SK-N-MC (cell line): ENCODE data around the gene PCCA.

Source experiments
- DNase-seq: peaks from one replicate; pipeline ENCODE4 v3.0.0-alpha.2; 2011; ENCODE audit warnings: low read depth, low spot score
- H3K27ac ChIP-seq: fragments of 200-600 bp; sonication (generic); 2 replicates; pipeline ENCODE4 v1.5.1; 2016; ENCODE audit warnings: mixed run types
- H3K36me3 ChIP-seq: fragments of 200-600 bp; sonication (generic); 2 replicates; pipeline ENCODE4 v1.6.1; 2017; ENCODE audit warnings: antibody characterized with exemption, low read length, mixed read lengths; ENCODE audit not compliant: insufficient read depth
- H3K4me3 ChIP-seq: fragments of 200-600 bp; sonication (generic); 2 replicates; pipeline ENCODE4 v1.5.1; 2016
- H3K9ac ChIP-seq: fragments of 200-600 bp; sonication (generic); 2 replicates; pipeline ENCODE4 v1.8.0; 2017; ENCODE audit warnings: mixed run types, mixed read lengths; ENCODE audit not compliant: insufficient read length
- H3K9me3 ChIP-seq: fragments of 200-600 bp; sonication (generic); 2 replicates; pipeline ENCODE4 v1.6.1; 2017; ENCODE audit warnings: low read depth, mild to moderate bottlenecking, antibody characterized with exemption, low read length, moderate library complexity, mixed read lengths
- EZH2 ChIP-seq: fragments of 200-600 bp; sonication (generic); IDR thresholded peaks from one replicate; pipeline ENCODE4 v1.6.1; 2017; ENCODE audit warnings: antibody characterized with exemption
- FOXP2 ChIP-seq: optimal IDR thresholded peaks from 2 replicates; pipeline ENCODE3; 2011; ENCODE audit warnings: mild to moderate bottlenecking, moderate library complexity; ENCODE audit not compliant: insufficient read depth; ENCODE audit errors: extremely low read length, control extremely low read depth
- POLR2AphosphoS5 ChIP-seq: IDR thresholded peaks from 2 replicates; pipeline ENCODE4 v1.6.1; 2012; ENCODE audit warnings: mild to moderate bottlenecking, low read depth, low read length, borderline replicate concordance

PCCA gene

DNA sequence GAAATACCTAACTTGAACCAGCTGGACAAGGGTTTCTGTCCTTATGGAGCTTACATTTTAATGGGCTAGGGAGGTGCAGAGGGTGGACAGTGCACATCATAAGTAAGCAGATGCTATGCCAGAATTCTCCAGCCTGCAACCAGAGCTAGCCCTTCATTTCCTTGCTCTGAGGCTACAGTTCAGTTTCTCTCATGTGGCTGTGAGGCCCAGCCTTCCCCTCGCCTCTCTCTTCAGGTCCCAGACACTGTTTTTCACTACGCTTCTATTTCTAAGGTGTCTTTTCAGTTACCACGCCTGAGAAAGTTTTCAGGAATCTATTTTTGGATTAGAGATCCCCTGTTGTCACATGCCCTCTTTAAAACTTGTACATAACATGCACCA lies 141.9 kb downstream of the PCCA start:
- TF ChIP-seq POLR2AphosphoS5 (no peak), FOXP2 (no peak), EZH2 (no peak)
- no peak overlapping the region for H3K4me3 ChIP-seq
- no peaks in the 10 kb centered on the region for H3K36me3 ChIP-seq
- H3K9ac ChIP-seq = no peak overlapping the region
- no peak for DNase-seq
- H3K9me3 ChIP-seq = no peaks in the 10 kb centered on the region
- no peak overlapping the region for H3K27ac ChIP-seq

DNA sequence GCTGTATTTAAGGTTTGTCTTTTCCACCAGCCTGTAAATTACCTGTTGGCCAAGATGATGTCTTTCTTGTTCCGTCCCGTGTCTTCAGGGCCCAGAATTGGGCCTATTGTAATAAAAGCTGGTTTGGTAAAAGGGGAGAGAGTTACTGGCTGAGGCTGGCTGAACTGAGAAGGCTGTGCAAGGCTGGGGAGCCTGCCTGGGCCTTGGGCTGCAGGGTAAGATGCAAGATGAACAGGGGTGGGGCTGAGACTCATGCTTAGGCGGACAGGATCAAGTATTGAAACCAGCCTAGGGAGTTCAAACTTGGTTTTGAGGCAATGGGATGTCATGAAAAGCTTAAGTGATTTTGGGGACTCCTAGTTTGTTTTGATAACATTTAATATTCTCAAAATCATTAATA lies 142.3 kb downstream of the PCCA start:
- Histone ChIP-seq H3K36me3 (no peaks in the 10 kb centered on the region), H3K9me3 (no peaks in the 10 kb centered on the region), H3K4me3 (no peak overlapping the region), H3K9ac (no peak overlapping the region), H3K27ac (no peak overlapping the region)
- DNase-seq = no peak
- TF ChIP-seq POLR2AphosphoS5 = no peak
- TF ChIP-seq EZH2 = no peak
- TF ChIP-seq FOXP2 = no peak

DNA sequence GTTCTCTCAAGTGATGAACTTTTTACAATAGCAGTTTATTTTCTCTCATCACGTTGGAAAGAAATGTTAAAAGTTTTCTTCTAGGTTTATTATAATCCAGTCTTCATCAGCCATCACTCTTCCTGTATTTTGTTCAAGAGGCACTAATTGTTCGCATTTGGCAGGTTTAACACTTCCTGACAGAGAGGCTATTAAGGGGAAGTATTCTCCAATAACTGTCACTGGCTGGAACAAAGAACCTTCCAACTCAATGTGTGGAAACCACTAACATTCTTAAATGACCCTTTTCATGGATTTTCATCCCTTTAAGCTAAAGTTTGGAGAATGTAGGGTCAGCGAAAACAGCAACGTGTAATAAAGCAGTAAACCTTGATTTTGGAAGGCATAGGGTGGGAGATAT lies 145.1 kb downstream of the PCCA start:
- no peak for TF ChIP-seq EZH2
- no peak for TF ChIP-seq FOXP2
- peak; percentile 32; the same call in 1 of the 2 replicates for TF ChIP-seq POLR2AphosphoS5
- Histone ChIP-seq H3K9ac (peak overlapping the region; percentile 38), H3K36me3 (0 out of 2 replicates have a peak, but pooled peaks cover 3% of the 10 kb centered on the region), H3K9me3 (peaks cover 4% of the 10 kb centered on the region; the same call in 1 of the 2 replicates), H3K27ac (peak overlapping the region; percentile 82), H3K4me3 (peak overlapping the region; percentile 46)
- no peak for DNase-seq

DNA sequence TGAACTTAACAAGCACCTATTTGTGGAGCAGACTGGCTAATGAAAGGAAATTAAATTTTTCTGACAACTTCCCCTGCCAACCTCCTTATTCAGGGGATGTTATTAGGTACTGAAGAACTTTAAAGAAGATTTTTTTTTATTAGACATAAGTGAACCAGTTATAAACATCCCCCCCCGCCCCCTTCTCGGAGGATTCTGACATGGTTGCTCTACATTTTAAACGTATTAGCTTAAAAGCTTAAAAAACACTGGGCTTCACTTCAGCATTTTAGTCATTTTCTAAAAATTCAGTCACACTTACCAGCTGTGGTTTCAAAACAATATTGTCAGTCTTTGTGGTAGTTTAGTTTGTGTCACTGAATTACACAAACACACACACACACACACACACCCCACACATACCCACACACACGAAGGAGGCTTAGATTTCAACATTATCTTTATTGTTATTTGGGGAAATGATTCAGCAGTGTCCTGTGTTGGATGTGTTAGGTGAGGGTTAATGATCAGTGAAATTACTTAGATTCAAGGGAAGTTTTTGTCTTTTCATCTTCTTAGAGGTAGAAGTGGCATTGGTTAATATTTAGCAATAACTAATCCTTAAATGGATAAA lies 145.7 kb downstream of the PCCA start:
- no peak for TF ChIP-seq EZH2
- no peak for TF ChIP-seq POLR2AphosphoS5
- TF ChIP-seq FOXP2 = no peak
- peaks cover 4% of the 10 kb centered on the region; the same call in 1 of the 2 replicates for H3K9me3 ChIP-seq
- peak overlapping the region; percentile 82 for H3K27ac ChIP-seq
- DNase-seq = no peak
- peak overlapping the region; percentile 46 for H3K4me3 ChIP-seq
- peak overlapping the region; percentile 43 for H3K9ac ChIP-seq
- 0 out of 2 replicates have a peak, but pooled peaks cover 5% of the 10 kb centered on the region for H3K36me3 ChIP-seq

DNA sequence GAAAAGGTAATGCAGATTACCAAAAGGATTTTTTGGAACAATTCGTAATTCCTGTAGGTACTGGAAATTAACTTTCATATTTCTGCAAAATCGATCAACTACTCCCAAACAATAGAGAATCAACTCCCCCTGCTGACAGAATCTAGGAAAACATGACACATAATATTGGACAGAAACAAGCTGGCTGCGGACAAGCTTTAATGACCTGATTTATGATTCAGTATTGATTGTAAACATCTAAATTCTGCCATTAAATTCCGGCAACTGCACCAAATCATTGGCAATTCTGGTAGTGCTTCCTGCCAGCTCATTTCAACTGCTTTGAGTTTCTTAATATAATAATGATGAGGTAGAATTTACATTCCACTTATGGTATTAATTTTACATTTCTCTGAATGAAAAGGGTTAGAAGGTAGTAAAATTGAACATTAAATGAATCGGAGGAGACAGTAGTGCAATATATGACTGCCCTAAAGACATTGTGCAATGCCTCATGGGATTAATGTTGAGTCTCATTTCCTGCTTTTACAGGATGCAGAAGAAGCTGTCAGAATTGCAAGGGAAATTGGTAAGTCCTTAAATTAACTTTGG lies 146.5 kb downstream of the PCCA start:
- DNase-seq = peak; percentile 100
- peaks cover 4% of the 10 kb centered on the region; the same call in 1 of the 2 replicates for H3K9me3 ChIP-seq
- H3K4me3 ChIP-seq = peak overlapping the region; percentile 51
- TF ChIP-seq FOXP2 (peak; percentile 99), EZH2 (no peak), POLR2AphosphoS5 (peak; percentile 86)
- peak overlapping the region; percentile 98 for H3K27ac ChIP-seq
- H3K36me3 ChIP-seq = 0 out of 2 replicates have a peak, but pooled peaks cover 5% of the 10 kb centered on the region
- H3K9ac ChIP-seq = peak overlapping the region; percentile 43

DNA sequence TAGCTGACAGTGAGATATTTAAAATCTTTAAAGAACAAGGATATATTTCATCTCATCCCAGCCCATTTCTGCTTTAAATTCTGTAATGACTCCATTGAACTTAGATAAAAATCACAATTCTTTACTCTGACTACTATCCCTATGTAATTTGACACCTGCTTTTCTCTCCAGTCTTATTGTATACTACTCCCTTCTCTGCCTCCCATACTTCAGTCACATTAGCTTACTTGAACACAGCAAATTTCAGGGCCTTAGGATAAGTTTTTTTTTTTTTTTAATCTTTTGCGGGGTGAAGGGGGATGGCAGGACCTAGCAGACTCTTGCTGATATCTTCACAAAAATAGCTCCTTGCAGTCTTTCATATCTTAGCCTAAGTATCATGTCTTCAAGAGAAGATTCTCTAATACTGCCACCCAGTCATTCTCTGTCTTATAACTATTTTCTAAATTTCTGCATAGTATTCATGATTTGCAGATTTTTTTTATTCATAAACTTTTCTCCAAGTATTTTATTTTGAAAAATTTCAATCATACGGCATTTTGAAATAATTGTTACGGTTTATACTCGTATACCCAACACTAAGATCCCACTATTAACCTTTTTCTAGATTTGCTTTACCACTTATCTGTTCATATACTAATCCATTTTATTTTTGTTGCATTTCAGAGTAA lies 151.4 kb downstream of the PCCA start:
- 0 out of 2 replicates have a peak, but pooled peaks cover 5% of the 10 kb centered on the region for H3K36me3 ChIP-seq
- no peak overlapping the region for H3K4me3 ChIP-seq
- no peak overlapping the region for H3K9ac ChIP-seq
- TF ChIP-seq POLR2AphosphoS5 (no peak), EZH2 (no peak), FOXP2 (no peak)
- H3K27ac ChIP-seq = no peak overlapping the region
- DNase-seq = no peak
- H3K9me3 ChIP-seq = peaks cover 4% of the 10 kb centered on the region; the same call in 1 of the 2 replicates

DNA sequence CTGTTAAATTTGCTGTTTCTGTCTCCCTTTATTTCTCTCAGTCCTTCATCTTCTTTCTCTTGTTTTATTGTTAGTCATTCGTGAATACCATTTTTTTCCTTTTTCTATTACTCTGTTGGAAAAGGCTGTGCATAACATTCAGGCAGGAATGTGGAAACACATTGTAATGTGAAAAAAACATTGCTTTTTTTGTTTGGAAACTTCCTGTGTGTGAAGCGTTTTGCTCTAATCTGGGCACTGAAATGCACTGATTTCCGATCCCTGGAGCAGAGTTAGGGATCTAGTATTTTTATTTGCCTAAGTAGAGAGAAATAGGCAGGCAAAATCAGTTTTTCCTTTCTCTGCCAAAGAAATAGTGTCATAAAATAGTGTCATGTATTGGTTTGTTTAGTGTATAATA lies 155.5 kb downstream of the PCCA start:
- Histone ChIP-seq H3K4me3 (peak overlapping the region; percentile 36; the same call in 1 of the 2 replicates), H3K36me3 (no peaks in the 10 kb centered on the region), H3K9ac (peak overlapping the region; percentile 39), H3K27ac (peak overlapping the region; percentile 83), H3K9me3 (peaks cover 8% of the 10 kb centered on the region; the same call in 1 of the 2 replicates)
- DNase-seq = no peak
- TF ChIP-seq EZH2 (no peak), POLR2AphosphoS5 (no peak), FOXP2 (no peak)

DNA sequence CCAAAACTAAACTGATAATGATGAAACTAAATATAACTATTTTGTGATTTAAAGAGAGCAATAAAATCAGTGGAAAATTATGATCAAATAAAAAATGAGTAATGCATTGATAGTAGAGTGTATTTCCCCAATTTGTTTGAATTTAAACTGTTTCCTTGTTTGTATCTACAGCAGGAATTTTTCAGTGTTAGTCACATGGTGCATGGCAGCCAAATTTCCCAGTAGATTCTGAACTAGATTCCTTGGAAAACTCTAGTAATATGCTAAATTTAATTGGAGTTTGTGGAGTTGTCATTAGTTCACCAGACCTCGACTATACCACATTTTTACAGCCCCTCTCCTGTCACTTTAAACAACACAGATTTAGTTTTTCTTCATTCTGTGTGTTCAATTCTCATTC lies 156.2 kb downstream of the PCCA start:
- H3K27ac ChIP-seq = peak overlapping the region; percentile 83
- no peak overlapping the region for H3K4me3 ChIP-seq
- no peaks in the 10 kb centered on the region for H3K36me3 ChIP-seq
- H3K9ac ChIP-seq = no peak overlapping the region
- no peak for DNase-seq
- TF ChIP-seq POLR2AphosphoS5 (no peak), FOXP2 (no peak), EZH2 (no peak)
- H3K9me3 ChIP-seq = peaks cover 8% of the 10 kb centered on the region; the same call in 1 of the 2 replicates
